GM21786 (cell line): ENCODE data around the gene JPT2.

Experiments used
- ATAC-seq: cut with Tn5 transposase; IDR thresholded peaks from one replicate; pipeline ENCODE4 v1.9.1; 2021; ENCODE audit not compliant: unreplicated experiment

Gene JPT2

DNA sequence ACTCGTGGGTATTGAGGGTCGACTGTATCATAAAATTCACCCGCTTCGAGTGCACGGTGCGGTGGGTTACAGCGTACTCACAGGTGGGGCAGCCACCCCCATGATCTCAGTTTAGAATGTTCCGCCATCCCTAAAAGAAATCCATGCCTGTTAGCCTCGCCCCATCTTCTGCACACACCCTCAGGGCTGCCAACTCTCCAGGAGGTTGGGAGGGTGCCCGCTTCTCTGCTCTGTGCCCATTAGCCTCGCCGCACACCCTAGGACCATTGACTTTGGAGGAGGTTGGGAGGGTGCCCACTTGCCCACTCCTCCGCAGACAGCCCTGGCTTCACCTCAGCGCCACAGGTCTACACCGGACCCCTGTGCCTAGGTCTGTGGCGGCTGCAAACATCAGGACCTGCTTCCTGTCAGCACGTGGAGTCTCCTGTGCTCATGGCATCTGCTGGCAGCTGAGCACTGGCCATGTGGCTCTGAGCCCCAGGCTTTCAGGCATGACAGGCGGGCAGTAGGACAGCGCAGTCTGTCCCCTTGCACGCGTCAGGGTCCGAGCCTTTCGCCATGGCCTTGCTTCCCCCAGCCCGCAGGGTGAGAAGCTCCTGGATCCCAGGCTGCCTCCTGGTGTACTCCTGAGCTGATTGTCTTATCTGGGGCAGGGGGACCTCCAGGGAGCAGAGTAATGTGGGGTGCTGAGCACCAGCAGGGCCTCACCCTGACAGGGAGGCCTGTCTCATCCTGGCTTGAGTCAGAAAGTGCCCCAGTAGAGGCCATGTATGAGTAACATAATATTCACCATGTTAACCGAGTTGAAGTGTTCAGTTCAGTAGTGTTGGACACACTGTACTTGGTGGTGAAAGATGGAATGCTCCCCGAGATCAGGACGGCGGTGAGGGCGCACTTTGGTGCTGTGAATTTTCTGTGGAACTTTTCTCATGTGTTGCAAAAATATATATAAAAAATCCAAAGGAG lies 71.4 kb downstream of the JPT2 start:
- ATAC-seq, result no peak
